ENCODE data around the gene CNOT11. TPM values are rescaled to one million over a fixed set of nuclear protein-coding genes. Genes with fewer than 3 reads are reported as not detected.

Gene CNOT11
- polyA plus RNA-seq, 3 donors: 13.9 to 17.2 (median 16.6) TPM

GRCh38 chr2:101267671-101268656 lies 15.3 kb downstream of the CNOT11 start:
- H3K27ac ChIP-seq (ENCODE audit: low read depth, low read length): no peak overlapping the region
- 43 to 66% (median 66%) methylated on average over 15 of the region's 15 CpGs for WGBS, 3 donors

- WGBS, 3 donors: 88 to 92% (median 90%) methylated on average over 8 of the region's 8 CpGs
- H3K27ac ChIP-seq (ENCODE audit: low read depth, low read length): no peak overlapping the region
Measured at GRCh38 chr2:101270700-101271259, 18.1 kb downstream of the CNOT11 start.

GRCh38 chr2:101272045-101272784 lies 19.5 kb downstream of the CNOT11 start:
- no peak overlapping the region for H3K27ac ChIP-seq (ENCODE audit: low read depth, low read length)
- 33 to 85% (median 74%) methylated on average over 3 of the region's 3 CpGs for WGBS, 3 donors

- no peak overlapping the region for H3K27ac ChIP-seq (ENCODE audit: low read depth, low read length)
Measured at GRCh38 chr2:101273056-101273455, 20.4 kb downstream of the CNOT11 start.

GRCh38 chr2:101274142-101274541 lies 21.5 kb downstream of the CNOT11 start:
- H3K27ac ChIP-seq (ENCODE audit: low read depth, low read length): no peak overlapping the region
- 78 to 94% (median 93%) methylated on average over 5 of the region's 5 CpGs for WGBS, 3 donors

More at GRCh38 chr2:101273056-101273455, 20.4 kb downstream of the CNOT11 start:
- WGBS, 3 donors: 77 to 91% (median 83%) methylated on average over 8 of the region's 8 CpGs

- no peak overlapping the region for H3K27ac ChIP-seq (ENCODE audit: low read depth, low read length)
- WGBS, 3 donors: 50 to 94% (median 88%) methylated on average over 7 of the region's 7 CpGs
Measured at GRCh38 chr2:101277111-101277510, 24.4 kb downstream of the CNOT11 start.

- H3K27ac ChIP-seq (ENCODE audit: low read depth, low read length): no peak overlapping the region
- 75 to 87% (median 80%) methylated on average over 3 of the region's 3 CpGs for WGBS, 3 donors
Measured at GRCh38 chr2:101278925-101279324, 26.2 kb downstream of the CNOT11 start.

- WGBS, 3 donors: 93 to 98% (median 95%) methylated on average over 4 of the region's 4 CpGs
- H3K27ac ChIP-seq (ENCODE audit: low read depth, low read length): no peak overlapping the region
Measured at GRCh38 chr2:101281482-101281881, 28.8 kb downstream of the CNOT11 start.

- 92 to 96% (median 95%) methylated on average over 3 of the region's 3 CpGs for WGBS, 3 donors
- H3K27ac ChIP-seq (ENCODE audit: low read depth, low read length): no peak overlapping the region
Measured at GRCh38 chr2:101282980-101283379, 30.3 kb downstream of the CNOT11 start.

GRCh38 chr2:101286684-101287083 lies 34.0 kb downstream of the CNOT11 start:
- H3K27ac ChIP-seq (ENCODE audit: low read depth, low read length): no peak overlapping the region
- 96 to 98% (median 97%) methylated on average over 6 of the region's 6 CpGs for WGBS, 3 donors

GRCh38 chr2:101287303-101287702 lies 34.6 kb downstream of the CNOT11 start:
- H3K27ac ChIP-seq (ENCODE audit: low read depth, low read length): no peak overlapping the region
- WGBS, 3 donors: 95 to 97% (median 96%) methylated on average over 2 of the region's 2 CpGs

GRCh38 chr2:101290711-101291110 lies 38.0 kb downstream of the CNOT11 start:
- no peak overlapping the region for H3K27ac ChIP-seq (ENCODE audit: low read depth, low read length)

GRCh38 chr2:101291973-101292372 lies 39.3 kb downstream of the CNOT11 start:
- WGBS, 3 donors: 92 to 96% (median 96%) methylated on average over 3 of the region's 3 CpGs
- no peak overlapping the region for H3K27ac ChIP-seq (ENCODE audit: low read depth, low read length)

GRCh38 chr2:101293544-101293943 lies 40.9 kb downstream of the CNOT11 start:
- H3K27ac ChIP-seq (ENCODE audit: low read depth, low read length): no peak overlapping the region
- WGBS, 3 donors: 92 to 99% (median 96%) methylated on average over 2 of the region's 2 CpGs

- H3K27ac ChIP-seq (ENCODE audit: low read depth, low read length): no peak overlapping the region
- WGBS, 3 donors: 82 to 90% (median 89%) methylated on average over 6 of the region's 6 CpGs
Measured at GRCh38 chr2:101294861-101295260, 42.2 kb downstream of the CNOT11 start.

GRCh38 chr2:101295895-101296294 lies 43.2 kb downstream of the CNOT11 start:
- WGBS, 3 donors: 66 to 87% (median 85%) methylated on average over 2 of the region's 2 CpGs
- no peak overlapping the region for H3K27ac ChIP-seq (ENCODE audit: low read depth, low read length)

- H3K27ac ChIP-seq (ENCODE audit: low read depth, low read length): no peak overlapping the region
- WGBS, 3 donors: 73 to 92% (median 90%) methylated on average over 5 of the region's 5 CpGs
Measured at GRCh38 chr2:101296371-101296770, 43.7 kb downstream of the CNOT11 start.

GRCh38 chr2:101297383-101297782 lies 44.7 kb downstream of the CNOT11 start:
- 81 to 91% (median 89%) methylated on average over 2 of the region's 2 CpGs for WGBS, 3 donors
- H3K27ac ChIP-seq (ENCODE audit: low read depth, low read length): no peak overlapping the region

- H3K27ac ChIP-seq (ENCODE audit: low read depth, low read length): no peak overlapping the region
- WGBS, 3 donors: 54 to 69% (median 67%) methylated on average over 6 of the region's 6 CpGs
Measured at GRCh38 chr2:101299604-101300003, 46.9 kb downstream of the CNOT11 start.
